SH-SY5Y (cell line): ENCODE results near the gene SKAP1.

ENCODE experiments used
- GATA2 ChIP-seq: IDR thresholded peaks from 2 replicates; pipeline ENCODE4 v1.6.1; 2011; ENCODE audit warnings: mild to moderate bottlenecking, low read depth, low read length
- GATA3 ChIP-seq: IDR thresholded peaks from 2 replicates; pipeline ENCODE4 v1.6.1; 2011; ENCODE audit warnings: low read depth, mild to moderate bottlenecking, low read length, moderate library complexity

Gene SKAP1

DNA sequence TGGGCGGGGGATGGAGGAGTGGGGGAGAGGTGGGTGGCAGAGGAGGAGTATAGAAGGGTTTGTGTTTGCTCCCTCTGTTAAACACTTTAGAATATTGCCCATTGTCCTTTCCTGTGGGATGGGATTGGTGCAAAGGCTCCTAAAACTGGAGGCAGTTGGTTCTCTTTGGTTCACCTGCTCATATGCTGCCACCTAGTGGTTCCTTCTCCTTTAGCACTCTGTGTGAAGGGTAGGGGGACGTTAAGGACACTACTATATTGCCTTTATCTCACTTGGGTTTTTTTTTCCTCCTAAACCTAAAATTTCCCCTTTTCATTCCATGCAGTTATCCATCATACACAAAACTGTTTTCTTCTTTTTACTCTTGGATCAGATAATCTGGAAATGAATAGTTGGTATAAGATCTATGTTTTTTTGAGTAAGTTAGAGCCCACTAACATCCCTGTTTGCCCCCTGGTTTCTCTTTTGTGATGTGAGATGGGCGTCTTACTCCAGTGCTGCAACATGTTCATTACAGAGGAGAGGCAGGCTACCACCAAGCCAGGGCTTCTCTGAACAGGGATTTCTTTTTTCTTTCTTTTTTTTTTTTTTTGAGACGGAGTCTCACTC, 298.7 kb downstream of the SKAP1 start:
- TF ChIP-seq GATA3: no peak

- TF ChIP-seq GATA2: no peak
- TF ChIP-seq GATA3: no peak
These were observed 300.0 kb downstream of the SKAP1 start for GRCh38 chr17:48129981-48130380.

DNA sequence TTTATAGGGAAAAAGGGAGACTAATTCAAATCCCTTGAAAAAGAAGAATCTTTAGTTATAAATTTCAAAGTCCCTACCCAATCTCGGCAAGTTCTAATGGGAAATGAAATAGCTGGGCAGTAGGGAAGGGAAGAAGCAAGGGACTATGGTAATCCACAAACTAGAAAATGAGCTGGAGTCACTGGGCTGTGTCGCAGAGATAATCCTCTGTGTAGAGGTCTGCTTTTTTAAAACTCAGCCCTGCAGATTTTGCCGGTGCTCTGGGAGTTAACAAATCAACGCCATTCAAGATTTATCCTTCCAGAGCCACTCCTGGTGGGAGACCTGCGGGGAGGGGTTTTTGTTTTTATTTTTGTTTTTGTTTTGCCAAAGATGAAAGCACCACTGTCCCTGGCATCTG, 301.6 kb downstream of the SKAP1 start:
- no peak for TF ChIP-seq GATA2
- TF ChIP-seq GATA3: no peak

- no peak for TF ChIP-seq GATA3
- no peak for TF ChIP-seq GATA2
These were observed 302.5 kb downstream of the SKAP1 start for GRCh38 chr17:48127371-48128051.

DNA sequence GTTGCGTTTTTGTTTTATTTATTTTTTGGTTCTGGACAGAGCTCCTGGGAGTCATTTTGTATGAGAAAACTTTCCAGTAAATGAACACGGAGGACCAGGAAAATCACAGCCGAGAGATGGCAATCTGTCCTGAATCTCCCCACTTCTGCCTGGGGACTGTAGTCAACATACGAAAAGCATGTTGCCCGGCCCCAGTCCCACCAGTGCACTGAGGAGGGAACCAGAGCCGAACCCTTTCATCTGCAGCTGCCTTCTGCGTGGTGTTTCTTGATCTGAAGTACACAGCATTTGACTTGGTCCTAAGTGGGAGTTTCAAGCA, 303.5 kb downstream of the SKAP1 start:
- TF ChIP-seq GATA3 (no peak), GATA2 (no peak)

DNA sequence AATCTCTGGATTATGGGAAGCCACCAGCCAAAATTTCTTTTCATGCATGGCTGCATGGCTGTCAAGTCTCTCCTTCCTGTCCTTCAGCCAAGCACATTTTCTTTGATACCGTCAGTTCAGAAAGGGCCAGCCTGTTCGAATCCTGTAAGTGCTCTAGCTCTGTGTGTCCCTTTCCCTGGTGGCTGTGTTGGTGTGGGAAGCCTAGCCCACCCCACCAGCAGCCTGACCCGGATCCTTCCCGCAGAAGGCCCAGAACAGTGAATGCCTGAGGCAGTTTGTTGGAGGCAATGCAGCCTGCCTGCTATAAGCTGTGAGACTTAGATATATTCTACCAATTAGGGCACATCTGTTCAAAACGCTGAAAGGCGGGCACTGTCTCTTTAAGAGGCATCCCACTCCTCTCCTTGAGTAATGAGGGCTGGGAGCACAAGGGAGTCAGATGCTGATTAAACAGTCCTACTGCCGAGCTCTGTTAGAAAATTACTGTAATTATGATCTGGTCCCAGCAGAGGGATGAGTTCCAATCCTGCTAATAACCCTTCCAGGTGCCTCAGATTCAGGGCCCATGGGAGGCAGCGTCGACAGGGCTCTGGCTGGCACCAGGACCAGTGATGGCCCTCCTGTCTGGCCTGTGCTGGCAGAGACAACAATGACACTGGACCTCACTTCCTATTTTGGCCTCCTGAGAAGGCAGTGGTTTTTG, 304.0 kb downstream of the SKAP1 start:
- no peak for TF ChIP-seq GATA3
- no peak for TF ChIP-seq GATA2

GRCh38 chr17:48123776-48124388, 306.1 kb downstream of the SKAP1 start:
- TF ChIP-seq GATA2: no peak
- TF ChIP-seq GATA3: no peak

GRCh38 chr17:48123111-48123510, 306.9 kb downstream of the SKAP1 start:
- TF ChIP-seq GATA2: no peak
- TF ChIP-seq GATA3: no peak

GRCh38 chr17:48122665-48123045, 307.4 kb downstream of the SKAP1 start:
- TF ChIP-seq GATA3 (no peak), GATA2 (no peak)

GRCh38 chr17:48121923-48122664, 307.9 kb downstream of the SKAP1 start:
- no peak for TF ChIP-seq GATA2

DNA sequence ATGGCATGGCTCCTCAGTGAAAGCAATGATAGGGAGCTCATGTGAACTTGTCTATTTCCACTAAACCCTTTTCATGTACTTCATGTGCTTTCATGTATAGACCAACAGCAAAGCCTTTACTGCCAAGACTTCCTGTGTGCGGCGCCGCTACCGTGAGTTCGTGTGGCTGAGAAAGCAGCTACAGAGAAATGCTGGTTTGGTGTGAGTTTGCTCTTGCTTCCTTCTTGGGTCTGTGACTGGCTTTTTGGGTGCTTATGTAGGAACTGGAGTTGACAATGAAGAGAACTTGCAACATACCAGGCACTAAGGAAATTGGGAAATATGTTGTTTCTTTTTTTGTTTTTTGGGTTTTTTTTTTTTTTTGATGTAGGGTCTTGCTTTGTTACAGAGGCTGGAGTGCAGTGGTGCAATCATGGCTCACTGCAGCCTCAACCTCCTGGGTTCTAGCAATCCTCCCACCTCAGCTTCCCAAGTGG, 316.8 kb downstream of the SKAP1 start:
- no peak for TF ChIP-seq GATA2
- TF ChIP-seq GATA3: no peak

DNA sequence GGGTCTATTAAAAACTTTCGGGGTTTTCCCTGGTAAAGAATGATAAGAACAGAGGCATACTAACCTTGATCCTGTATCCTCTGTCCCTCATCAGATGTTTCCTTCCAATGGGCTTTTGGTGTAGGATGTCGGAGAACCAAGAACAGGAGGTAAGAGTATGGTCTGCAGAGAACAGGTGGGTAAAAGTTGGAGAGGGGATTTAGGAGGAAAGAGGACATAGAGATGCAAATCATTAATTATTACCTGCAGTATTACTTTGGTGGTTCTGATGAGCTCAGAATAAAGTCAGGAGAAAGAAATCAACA, 318.1 kb downstream of the SKAP1 start:
- TF ChIP-seq GATA2: no peak
- no peak for TF ChIP-seq GATA3

- TF ChIP-seq GATA2: no peak
- TF ChIP-seq GATA3: no peak
These were observed 319.3 kb downstream of the SKAP1 start for GRCh38 chr17:48110761-48111160.
